ENCODE measurements around the gene PCA3.

DNA sequence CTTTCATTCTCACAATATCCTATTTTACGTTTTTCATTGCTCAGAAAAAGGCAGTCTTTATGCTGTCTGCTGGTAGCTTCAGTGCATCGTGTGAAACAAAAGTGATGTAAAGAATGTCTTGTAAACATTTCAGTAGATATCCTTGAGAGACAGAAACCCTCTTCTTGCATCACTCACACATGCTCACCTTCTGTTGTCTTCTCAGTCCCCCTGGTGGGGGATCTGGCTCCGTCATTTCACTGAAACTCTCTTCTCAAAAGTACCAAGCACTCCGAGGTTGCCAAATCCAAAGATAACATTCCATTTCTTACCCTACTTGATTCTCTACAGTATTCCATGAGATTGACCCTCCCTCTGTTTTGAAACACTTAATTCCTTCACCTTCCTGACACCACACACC lies 46.1 kb upstream of the PCA3 start:
- TF ChIP-seq, protein P1, sequence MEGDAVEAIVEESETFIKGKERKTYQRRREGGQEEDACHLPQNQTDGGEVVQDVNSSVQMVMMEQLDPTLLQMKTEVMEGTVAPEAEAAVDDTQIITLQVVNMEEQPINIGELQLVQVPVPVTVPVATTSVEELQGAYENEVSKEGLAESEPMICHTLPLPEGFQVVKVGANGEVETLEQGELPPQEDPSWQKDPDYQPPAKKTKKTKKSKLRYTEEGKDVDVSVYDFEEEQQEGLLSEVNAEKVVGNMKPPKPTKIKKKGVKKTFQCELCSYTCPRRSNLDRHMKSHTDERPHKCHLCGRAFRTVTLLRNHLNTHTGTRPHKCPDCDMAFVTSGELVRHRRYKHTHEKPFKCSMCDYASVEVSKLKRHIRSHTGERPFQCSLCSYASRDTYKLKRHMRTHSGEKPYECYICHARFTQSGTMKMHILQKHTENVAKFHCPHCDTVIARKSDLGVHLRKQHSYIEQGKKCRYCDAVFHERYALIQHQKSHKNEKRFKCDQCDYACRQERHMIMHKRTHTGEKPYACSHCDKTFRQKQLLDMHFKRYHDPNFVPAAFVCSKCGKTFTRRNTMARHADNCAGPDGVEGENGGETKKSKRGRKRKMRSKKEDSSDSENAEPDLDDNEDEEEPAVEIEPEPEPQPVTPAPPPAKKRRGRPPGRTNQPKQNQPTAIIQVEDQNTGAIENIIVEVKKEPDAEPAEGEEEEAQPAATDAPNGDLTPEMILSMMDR (IDR thresholded peaks at IDR 0.05; ENCODE audit: extremely low read depth in 1 of 2, insufficient read depth in 1 of 2, low read depth in 1 of 2, low read length in 2 of 2) = no peak
- TF ChIP-seq MYC (IDR thresholded peaks at IDR 0.05; ENCODE audit: low read depth, low read length) (no peak), POLR2AphosphoS5 (IDR thresholded peaks at IDR 0.05; ENCODE audit: insufficient read depth, low read depth, low read length) (no peak), EZH2 (IDR thresholded peaks at IDR 0.05; ENCODE audit: borderline replicate concordance, low read depth, low read length, severe bottlenecking) (no peak), POLR2A (IDR thresholded peaks at IDR 0.05; ENCODE audit: low read depth, low read length) (no peak)

Data from endothelial cell of umbilical vein (primary cell).